COLO829 (cell line): Measurements from ENCODE around the gene CEP131.

Experiments used
- DNase-seq: peaks from one replicate; pipeline ENCODE4 v3.0.0; 2012; ENCODE audit warnings: low spot score

The CEP131 gene

GRCh38 chr17:81251709-81252301 lies 29.0 kb upstream of the CEP131 start:
- no peak for DNase-seq

GRCh38 chr17:81251094-81251708 lies 28.4 kb upstream of the CEP131 start:
- no peak for DNase-seq

- DNase-seq, result no peak
Measured at GRCh38 chr17:81250286-81251093, 27.7 kb upstream of the CEP131 start.

GRCh38 chr17:81249223-81250040 lies 26.7 kb upstream of the CEP131 start:
- DNase-seq, result no peak

- no peak for DNase-seq
Measured at GRCh38 chr17:81248649-81249048, 25.9 kb upstream of the CEP131 start.

GRCh38 chr17:81247339-81247990 lies 24.7 kb upstream of the CEP131 start:
- DNase-seq, result no peak

GRCh38 chr17:81246679-81247338 lies 24.0 kb upstream of the CEP131 start:
- DNase-seq, result no peak

GRCh38 chr17:81246343-81246670 lies 23.5 kb upstream of the CEP131 start:
- no peak for DNase-seq

- DNase-seq, result no peak
Measured at GRCh38 chr17:81245665-81246342, 23.0 kb upstream of the CEP131 start.

GRCh38 chr17:81245024-81245664 lies 22.4 kb upstream of the CEP131 start:
- DNase-seq, result no peak

- DNase-seq, result no peak
Measured at GRCh38 chr17:81244358-81245023, 21.7 kb upstream of the CEP131 start.

GRCh38 chr17:81243333-81243664 lies 20.5 kb upstream of the CEP131 start:
- DNase-seq, result no peak

GRCh38 chr17:81242421-81243332 lies 19.9 kb upstream of the CEP131 start:
- DNase-seq, result no peak

- DNase-seq, result peak; percentile 52
Measured at GRCh38 chr17:81241648-81242420, 19.1 kb upstream of the CEP131 start.

- DNase-seq, result no peak
Measured at GRCh38 chr17:81241203-81241602, 18.4 kb upstream of the CEP131 start.

- DNase-seq, result no peak
Measured at GRCh38 chr17:81240761-81241160, 18.0 kb upstream of the CEP131 start.

- DNase-seq, result peak; percentile 17
Measured at GRCh38 chr17:81239714-81240555, 17.2 kb upstream of the CEP131 start.
